ENCODE results near the gene CNTNAP2. TPM values are rescaled to one million over a fixed set of nuclear protein-coding genes. Genes with fewer than 3 reads are reported as not detected.
A peak's percentile ranks its signal among the peaks of the same experiment; 100 is the strongest.

CNTNAP2 gene
- total RNA-seq, 1 donor from 2014 or later = 9.2 TPM

DNA sequence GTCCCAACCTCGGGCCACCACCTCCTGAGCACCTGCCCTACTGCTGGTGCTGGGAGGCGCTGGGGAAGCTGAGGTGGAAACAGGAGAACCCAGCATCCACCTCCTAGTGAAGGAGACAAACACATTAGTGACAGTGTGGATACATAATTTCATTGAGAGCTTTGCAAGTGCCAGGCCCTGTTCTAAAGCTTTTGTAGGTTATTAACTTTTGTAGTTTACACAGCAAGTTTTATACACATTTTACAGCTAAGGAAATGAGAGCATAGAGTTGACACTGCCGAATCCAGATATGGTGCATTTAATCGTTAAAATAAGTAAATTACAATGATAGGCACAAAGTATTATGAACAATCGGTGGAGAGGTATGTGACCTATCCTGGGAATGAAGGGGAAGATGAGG lies 2007.9 kb downstream of the CNTNAP2 start:
- no peak overlapping the region for H3K4me3 ChIP-seq (ENCODE audit: low read depth, low read length)
- no peak for TF ChIP-seq CTCF (conservative IDR thresholded peaks at IDR 0.05; ENCODE audit: low read depth, low read length)
- DNase-seq (ENCODE audit: low read depth) = no peak

- H3K4me3 ChIP-seq (ENCODE audit: low read depth, low read length) = no peak overlapping the region
- TF ChIP-seq CTCF (conservative IDR thresholded peaks at IDR 0.05; ENCODE audit: low read depth, low read length) = no peak
- no peak for DNase-seq (ENCODE audit: low read depth)
Measured at GRCh38 chr7:148127374-148127773, 2010.8 kb downstream of the CNTNAP2 start.

GRCh38 chr7:148129023-148129422 lies 2012.4 kb downstream of the CNTNAP2 start:
- no peak overlapping the region for H3K4me3 ChIP-seq (ENCODE audit: low read depth, low read length)

GRCh38 chr7:148135116-148135515 lies 2018.5 kb downstream of the CNTNAP2 start:
- H3K4me3 ChIP-seq (ENCODE audit: low read depth, low read length) = no peak overlapping the region
- no peak for TF ChIP-seq CTCF (conservative IDR thresholded peaks at IDR 0.05; ENCODE audit: low read depth, low read length)
- no peak for DNase-seq (ENCODE audit: low read depth)

More at GRCh38 chr7:148129023-148129422, 2012.4 kb downstream of the CNTNAP2 start:
- DNase-seq (ENCODE audit: low read depth) = no peak
- no peak for TF ChIP-seq CTCF (conservative IDR thresholded peaks at IDR 0.05; ENCODE audit: low read depth, low read length)

DNA sequence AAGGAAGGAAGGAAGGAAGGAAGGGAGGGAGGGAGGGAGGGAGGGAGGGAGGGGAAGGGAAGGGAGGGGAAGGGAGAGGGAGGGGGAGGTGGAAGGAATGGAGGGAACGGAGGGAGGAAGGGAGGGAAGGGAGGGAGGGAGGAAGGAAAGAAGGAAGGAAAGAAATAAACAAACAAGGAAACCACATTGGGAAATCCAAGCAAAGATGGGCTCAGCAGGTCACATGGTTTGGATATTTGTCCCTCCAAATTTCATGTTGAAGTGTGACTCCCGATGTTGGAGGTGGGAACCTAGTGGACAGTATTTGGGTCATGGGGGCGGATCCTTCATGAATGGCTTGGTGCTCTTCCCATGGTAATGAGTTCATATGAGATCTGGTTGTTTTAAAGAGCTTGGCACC lies 2019.4 kb downstream of the CNTNAP2 start:
- TF ChIP-seq CTCF (conservative IDR thresholded peaks at IDR 0.05; ENCODE audit: low read depth, low read length) = no peak
- H3K4me3 ChIP-seq (ENCODE audit: low read depth, low read length) = no peak overlapping the region
- DNase-seq (ENCODE audit: low read depth) = no peak

DNA sequence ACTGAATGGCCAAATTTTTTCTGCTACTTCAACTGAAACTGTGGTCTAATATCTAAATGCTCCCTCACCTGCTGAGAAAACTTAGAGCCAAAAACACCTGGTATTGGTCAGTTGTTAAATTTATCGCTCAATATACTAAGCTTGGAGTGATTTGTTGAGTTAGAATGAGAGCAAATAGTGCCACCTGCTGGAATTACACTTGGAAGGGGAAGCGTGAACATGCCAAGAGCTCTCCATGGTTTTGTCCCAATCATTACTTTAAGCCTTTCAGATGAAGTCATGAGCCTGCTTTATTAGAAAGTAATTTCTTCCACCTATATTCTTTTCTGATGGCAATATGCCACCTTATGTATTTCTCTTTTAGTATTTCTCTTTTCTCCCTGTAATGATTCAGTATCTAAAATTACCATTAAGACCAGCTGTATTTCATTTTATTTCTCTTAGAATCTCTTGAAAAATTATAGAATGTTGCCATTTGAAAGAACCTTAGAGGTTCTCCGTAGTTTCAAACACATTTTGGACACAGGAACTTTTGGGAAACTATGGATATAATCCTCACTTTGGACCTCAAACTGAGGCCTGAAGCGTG lies 2026.2 kb downstream of the CNTNAP2 start:
- DNase-seq (ENCODE audit: low read depth) = no peak
- peak; percentile 82 for TF ChIP-seq CTCF (conservative IDR thresholded peaks at IDR 0.05; ENCODE audit: low read depth, low read length)
- no peak overlapping the region for H3K4me3 ChIP-seq (ENCODE audit: low read depth, low read length)

GRCh38 chr7:148144827-148145226 lies 2028.2 kb downstream of the CNTNAP2 start:
- no peak for DNase-seq (ENCODE audit: low read depth)
- no peak for TF ChIP-seq CTCF (conservative IDR thresholded peaks at IDR 0.05; ENCODE audit: low read depth, low read length)
- H3K4me3 ChIP-seq (ENCODE audit: low read depth, low read length) = no peak overlapping the region
